ENCODE data around the gene HMGCS1.
"Not testable (repeated sequence)": the region's sequence is repeated elsewhere in the genome, so short reads cannot be mapped to it uniquely, and the experiment has no call there.

The HMGCS1 gene

DNA sequence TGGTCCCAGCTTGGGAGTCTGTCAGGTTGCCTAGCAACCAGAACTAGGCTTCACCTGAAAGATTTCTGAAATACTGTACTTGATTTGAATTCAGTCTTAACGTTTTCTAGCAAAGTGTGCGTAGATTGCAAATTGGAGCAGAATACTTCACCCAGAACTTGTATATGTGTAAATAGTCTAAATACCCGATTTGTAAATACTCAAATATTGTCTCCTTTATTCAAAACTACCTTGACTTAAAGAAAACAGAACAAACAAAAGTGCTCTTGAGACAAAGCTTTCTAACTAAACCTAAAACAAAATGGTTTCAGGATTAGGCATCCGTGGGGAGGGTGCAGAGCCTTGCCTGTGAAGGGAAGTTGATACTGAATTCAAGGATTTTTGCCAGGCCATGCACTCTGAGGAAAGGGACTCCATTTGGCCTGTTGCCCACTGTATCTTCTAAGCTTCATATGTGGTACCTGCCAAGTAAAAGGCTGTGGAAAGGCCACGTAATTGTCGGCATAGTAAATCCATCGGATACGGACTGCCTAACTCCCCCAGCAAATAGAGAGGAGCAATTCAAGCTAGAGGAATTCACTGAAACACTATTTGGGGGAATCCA is 744 bp upstream of the HMGCS1 start:
- DNase-seq (ENCODE audit: low spot score) (no peak), FAIRE-seq (no peak)

DNA sequence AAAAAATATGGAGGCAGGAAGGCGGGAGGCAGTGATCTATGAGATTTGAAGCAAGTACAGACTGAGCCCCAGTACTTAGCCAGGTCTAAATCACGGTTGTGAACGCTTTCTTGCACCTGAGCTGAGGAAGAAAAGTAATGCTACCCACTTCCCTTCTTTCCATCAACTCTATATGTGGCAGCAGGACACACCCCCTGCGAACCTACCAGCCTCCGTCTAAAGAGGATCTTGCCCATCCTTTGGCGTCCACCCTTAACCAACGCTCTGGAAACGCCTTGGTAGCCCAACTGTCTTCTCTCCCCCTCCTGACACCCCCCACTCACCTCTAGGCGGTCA is 545 bp downstream of the HMGCS1 start:
- DNase-seq (ENCODE audit: low spot score) (no peak), FAIRE-seq (no peak)

GRCh38 chr5:43312076-43312661 is 1.0 kb downstream of the HMGCS1 start:
- DNase-seq (ENCODE audit: low spot score) (no peak), FAIRE-seq (peak; percentile 72)

DNA sequence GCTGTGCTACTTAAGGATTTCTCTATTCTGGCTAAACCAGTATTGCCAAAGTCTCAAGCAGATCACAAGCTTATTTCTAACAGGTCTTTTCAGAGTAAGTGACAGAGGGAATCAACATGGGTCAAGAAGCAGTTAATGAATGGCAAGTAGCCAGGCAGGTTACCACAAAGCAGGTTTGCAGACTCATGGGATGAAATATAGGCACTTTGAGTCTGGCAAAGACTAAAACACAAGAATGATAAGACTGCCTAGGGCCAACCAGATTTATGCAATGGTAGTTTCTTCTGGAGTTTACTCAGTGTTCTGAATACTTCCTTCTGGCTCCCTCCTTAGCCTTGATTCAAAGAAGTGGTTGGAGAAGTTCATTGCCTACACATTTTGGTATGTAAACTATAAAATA is 3.6 kb downstream of the HMGCS1 start:
- no peak for DNase-seq (ENCODE audit: low spot score)
- no peak for FAIRE-seq

DNA sequence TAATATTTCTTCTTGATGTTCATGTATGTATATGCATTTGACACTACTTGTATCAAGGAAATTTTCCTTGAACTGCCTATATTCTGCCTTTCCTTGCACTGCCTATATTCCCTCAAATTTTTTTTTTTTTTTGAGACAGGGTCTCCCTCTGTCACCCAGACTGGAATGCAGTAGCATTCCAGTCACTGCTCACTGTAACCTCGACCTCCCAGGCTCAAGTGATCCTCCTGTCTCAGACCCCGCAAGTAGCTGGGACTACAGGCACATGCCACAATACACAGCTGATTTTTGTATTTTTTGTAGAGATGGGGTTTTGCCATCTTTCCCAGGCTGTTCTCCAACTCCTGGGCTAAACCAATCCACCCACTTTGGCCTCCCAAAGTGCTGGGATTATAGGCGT is 4.1 kb downstream of the HMGCS1 start:
- FAIRE-seq = no peak
- no peak for DNase-seq (ENCODE audit: low spot score)

DNA sequence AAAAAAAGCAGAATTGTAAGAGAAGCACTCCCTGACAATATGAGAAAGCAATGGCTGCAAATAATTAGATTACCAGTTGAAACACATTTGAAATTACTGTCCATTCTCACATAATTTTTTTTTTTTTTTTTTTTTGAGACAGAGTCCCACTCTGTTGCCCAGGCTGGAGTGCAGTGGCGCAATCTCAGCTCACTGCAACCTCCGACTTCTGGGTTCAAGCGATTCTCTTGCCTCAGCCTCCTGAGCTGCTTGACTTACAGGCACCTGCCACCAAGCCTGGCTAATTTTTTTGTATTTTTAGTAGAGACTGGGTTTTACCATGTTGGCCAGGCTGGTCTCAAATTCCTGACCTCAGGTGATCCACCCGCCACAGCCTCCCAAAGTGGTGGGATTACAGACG is 6.3 kb downstream of the HMGCS1 start:
- not testable (repeated sequence) for DNase-seq (ENCODE audit: low spot score); FAIRE-seq

- no peak for FAIRE-seq
- DNase-seq (ENCODE audit: low spot score) = no peak
Measured at GRCh38 chr5:43305948-43306565, 7.2 kb downstream of the HMGCS1 start.

DNA sequence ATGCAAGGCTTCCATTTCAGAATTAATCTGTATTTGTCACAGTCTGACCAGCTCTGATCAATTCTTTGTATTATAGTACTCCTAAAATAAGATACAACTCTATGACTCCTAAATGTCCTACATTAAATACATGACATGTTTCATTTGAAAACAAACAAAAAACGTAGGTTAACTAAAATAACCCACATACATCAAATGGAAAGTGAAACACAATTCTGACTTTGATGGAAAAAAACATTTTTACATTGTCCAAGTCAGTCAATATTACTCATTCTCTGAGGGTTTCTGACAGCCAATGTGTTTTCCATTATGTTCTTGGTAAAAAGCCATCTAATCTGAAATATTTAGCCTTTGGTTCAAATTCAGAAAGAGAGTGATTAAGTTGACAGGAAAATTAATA is 8.7 kb downstream of the HMGCS1 start:
- DNase-seq (ENCODE audit: low spot score) (no peak), FAIRE-seq (no peak)

DNA sequence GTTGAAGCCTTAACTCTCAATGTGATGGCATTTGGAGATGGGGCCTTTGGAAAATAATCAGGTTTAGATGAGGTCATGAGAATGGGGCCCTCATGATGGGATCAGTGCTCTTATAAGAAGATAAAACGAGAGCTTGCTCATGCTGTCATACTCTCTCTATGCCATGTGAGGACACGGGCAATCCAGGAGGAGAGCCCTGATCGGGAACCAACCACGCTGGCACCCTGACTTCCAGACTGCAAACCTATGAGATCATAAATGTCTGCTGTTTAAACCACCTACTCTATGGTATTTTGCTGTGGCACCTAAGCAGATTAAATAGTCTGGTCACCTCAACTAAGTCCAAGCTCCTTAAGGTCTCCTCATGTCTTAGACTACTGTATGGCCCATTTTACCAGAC is 10.0 kb downstream of the HMGCS1 start:
- FAIRE-seq (no peak), DNase-seq (ENCODE audit: low spot score) (no peak)

- FAIRE-seq (no peak), DNase-seq (ENCODE audit: low spot score) (no peak)
Measured at GRCh38 chr5:43302481-43302880, 10.7 kb downstream of the HMGCS1 start.

- no peak for FAIRE-seq
- no peak for DNase-seq (ENCODE audit: low spot score)
Measured at GRCh38 chr5:43301653-43302091, 11.5 kb downstream of the HMGCS1 start.

GRCh38 chr5:43300112-43300511 is 13.1 kb downstream of the HMGCS1 start:
- FAIRE-seq (no peak), DNase-seq (ENCODE audit: low spot score) (no peak)

DNA sequence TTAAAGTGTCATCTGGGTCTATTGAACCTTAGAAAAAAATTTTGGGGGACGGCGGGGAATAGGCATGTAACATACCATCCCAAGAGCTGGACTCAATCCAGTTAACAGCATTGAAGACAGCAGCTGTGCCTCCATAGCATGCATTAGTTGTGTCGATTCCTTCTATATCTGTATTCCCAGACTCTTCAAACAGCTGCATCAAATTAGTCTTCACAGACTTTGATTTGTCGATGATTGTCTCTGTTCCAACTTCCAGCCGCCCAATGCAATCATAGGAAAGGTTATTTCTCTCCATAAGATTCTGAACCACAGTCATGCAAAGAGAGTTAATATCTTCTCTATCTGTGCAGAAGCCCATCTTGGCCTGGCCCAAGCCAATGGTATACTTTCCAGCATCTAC is 14.8 kb downstream of the HMGCS1 start:
- DNase-seq (ENCODE audit: low spot score) (no peak), FAIRE-seq (no peak)

GRCh38 chr5:43296835-43297234 is 16.4 kb downstream of the HMGCS1 start:
- FAIRE-seq (no peak), DNase-seq (ENCODE audit: low spot score) (no peak)

- DNase-seq (ENCODE audit: low spot score) = no peak
- FAIRE-seq = no peak
Measured at GRCh38 chr5:43295202-43295601, 18.0 kb downstream of the HMGCS1 start.

DNA sequence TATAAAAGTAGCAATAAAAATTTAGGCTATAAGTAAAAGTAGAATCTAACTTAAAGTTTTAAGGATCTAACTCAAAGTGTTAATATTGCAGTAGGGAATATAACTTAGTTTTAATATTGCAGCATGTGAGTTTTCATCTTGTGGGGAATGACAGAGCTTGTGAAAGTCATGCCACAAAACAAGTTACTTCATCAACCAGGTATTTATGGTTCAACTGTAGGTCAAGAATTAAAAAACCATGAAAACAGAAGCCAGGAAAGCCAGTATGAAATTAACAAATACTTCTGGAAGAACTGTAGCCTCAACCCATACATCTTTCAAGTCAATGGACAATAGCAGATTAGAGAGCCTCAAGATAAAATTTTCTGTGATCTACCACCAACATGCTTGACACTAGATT is 19.0 kb downstream of the HMGCS1 start:
- no peak for FAIRE-seq
- no peak for DNase-seq (ENCODE audit: low spot score)

DNA sequence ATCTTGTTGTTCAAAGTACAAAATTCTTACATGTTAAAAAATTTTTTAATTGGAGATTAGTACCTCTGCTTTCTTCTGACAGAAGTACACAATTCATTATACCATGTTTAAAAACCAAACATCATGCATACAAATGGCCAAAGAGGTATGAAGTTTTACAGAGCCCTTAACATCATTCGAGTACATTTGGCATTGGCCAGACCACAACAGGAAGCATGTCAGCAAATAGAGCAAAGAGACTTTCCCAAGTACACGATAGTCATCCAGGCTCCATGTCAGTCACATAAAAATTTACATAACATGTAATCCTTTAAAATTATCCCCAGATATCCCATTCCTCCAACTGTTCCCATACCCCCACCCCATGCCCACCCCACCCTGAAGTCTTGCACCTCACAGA is 22.5 kb downstream of the HMGCS1 start:
- no peak for DNase-seq (ENCODE audit: low spot score)

DNA sequence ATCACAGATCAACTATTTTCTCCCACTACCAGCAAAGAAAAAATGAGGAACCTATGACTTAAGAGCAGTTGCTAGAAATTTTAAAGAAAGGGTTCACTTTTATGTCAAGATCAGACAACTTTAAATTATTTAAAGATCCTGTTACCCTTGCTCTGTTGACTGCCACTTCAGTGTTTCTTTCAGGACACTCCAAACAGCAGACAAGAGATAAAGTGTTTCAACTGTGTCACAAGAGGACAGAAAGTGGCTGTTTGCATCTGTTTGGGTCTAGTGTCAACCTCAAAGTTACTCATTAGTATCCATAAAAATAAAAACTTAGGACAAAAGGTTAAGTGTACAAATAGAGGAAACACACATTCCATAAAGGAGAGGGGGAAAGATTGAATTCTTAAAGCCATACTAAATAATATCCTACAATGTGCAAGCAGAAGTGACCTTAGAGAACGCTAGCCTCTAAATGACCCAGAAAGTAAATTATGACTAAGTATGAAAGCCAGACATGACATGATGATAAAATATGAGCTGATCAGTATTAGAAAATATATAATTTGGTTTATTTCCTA is 24.9 kb downstream of the HMGCS1 start:
- no peak for FAIRE-seq
- DNase-seq (ENCODE audit: low spot score) = no peak

More for the DNA sequence above, 22.5 kb downstream of the HMGCS1 start:
- no peak for FAIRE-seq

- FAIRE-seq = no peak
- DNase-seq (ENCODE audit: low spot score) = no peak
Measured at GRCh38 chr5:43287493-43287892, 25.7 kb downstream of the HMGCS1 start.

GRCh38 chr5:43286623-43287022 is 26.6 kb downstream of the HMGCS1 start:
- FAIRE-seq (no peak), DNase-seq (ENCODE audit: low spot score) (no peak)

DNA sequence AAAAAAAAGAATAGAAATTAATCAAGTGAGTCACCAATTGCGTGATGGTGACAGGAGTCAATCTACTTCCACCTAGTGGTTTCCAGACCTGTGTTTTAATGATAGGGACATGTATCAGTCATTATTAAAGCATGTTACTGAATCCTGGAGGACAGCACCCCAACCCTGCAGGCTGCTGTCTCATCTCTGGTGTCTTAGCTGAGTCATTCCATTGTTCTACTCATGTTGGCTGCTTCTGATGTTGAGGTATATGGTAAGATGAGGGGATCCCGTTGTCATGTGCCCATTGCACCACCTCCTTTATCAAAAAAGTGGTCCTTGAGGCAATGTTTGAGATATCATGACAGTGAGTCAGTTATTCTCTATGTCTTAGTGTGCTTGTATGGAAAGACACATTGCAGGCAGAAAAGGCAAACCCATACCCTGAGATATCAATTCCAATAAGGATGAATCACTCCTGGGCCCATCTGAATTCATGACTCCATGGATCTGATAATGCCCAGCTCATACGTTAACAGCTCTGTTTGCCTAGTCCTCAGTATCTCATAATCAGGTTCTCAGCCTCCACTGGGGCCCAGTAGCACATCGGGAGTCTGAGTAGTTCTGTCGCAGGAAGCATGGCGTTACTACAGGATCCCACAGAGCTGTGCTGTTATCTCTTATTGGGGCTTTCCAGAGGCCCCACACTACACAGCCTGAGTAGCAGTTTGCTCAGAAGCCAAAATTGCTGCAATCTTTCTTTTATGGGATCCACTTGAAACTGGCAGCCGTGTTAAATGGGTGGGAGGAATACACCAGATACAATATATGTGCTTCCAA is 31.2 kb downstream of the HMGCS1 start:
- DNase-seq (ENCODE audit: low spot score) (no peak), FAIRE-seq (no peak)

Data from urothelium cell line (cell line).